Type B pancreatic cell (in vitro differentiated cells): Measurements from ENCODE around the gene TM9SF3. TPM values are rescaled to one million over a fixed set of nuclear protein-coding genes. Genes with fewer than 3 reads are reported as not detected.

ENCODE experiments used
- DNase-seq: peaks from one replicate; pipeline ENCODE4 v3.0.0; 2021; ENCODE audit warnings: mixed read lengths; ENCODE audit not compliant: unreplicated experiment; ENCODE audit errors: extremely low spot score
- H3K27ac Mint-ChIP-seq: 2 replicates; pipeline ENCODE4 v1.8.0; 2021; ENCODE audit warnings: mild to moderate bottlenecking, mixed read lengths
- H3K27me3 Mint-ChIP-seq: 2 replicates; pipeline ENCODE4 v1.8.0; 2021; ENCODE audit warnings: mixed read lengths
- H3K36me3 Mint-ChIP-seq: 2 replicates; pipeline ENCODE4 v1.8.0; 2021; ENCODE audit warnings: mixed read lengths
- H3K4me1 Mint-ChIP-seq: one replicate; pipeline ENCODE4 v1.8.0; 2021; ENCODE audit warnings: mixed read lengths; ENCODE audit not compliant: unreplicated experiment
- H3K4me3 Mint-ChIP-seq: 2 replicates; pipeline ENCODE4 v1.8.0; 2021; ENCODE audit warnings: mild to moderate bottlenecking, mixed read lengths
- H3K9me3 Mint-ChIP-seq: 2 replicates; pipeline ENCODE4 v1.8.0; 2021; ENCODE audit warnings: mixed read lengths
- CTCF ChIP-seq: fragments of 200-600 bp; sonication (generic); conservative IDR thresholded peaks from 2 replicates; pipeline ENCODE4 v1.5.0; 2021; ENCODE audit warnings: antibody characterized with exemption, mild to moderate bottlenecking
- total RNA-seq: library from RNA; stranded (reverse); gene quantifications from 2 replicates; pipeline ENCODE4 v1.2.1, GENCODE V29; 2021; ENCODE audit warnings: low replicate concordance

The TM9SF3 gene
- total RNA-seq, 1 donor from 2014 or later, result 152 TPM

DNA sequence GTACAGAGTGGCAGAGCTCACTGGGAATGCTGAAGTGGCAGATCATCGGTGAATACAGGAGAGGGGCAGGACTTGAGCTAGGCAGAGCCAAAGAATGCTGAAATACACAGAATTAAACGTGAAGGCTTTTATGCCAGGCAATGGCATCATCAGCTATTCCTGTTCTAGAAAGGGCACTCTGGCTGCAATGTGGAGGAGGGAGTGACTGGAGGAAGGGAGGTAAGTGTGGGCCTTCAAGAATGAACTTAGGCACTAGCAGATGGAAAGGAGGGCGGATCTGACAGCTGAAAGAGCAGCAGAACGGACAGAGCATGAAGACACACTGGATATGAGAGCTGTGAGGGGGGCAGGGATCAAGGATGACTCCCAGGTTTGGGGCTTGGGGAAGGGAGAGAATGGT, 12.0 kb upstream of the TM9SF3 start:
- Mint-ChIP-seq H3K27ac (no peak overlapping the region), H3K4me1 (no peaks in the 10 kb centered on the region), H3K27me3 (no peaks in the 10 kb centered on the region), H3K36me3 (no peaks in the 10 kb centered on the region), H3K4me3 (no peak overlapping the region), H3K9me3 (no peaks in the 10 kb centered on the region)
- DNase-seq, result no peak
- TF ChIP-seq CTCF, result no peak

DNA sequence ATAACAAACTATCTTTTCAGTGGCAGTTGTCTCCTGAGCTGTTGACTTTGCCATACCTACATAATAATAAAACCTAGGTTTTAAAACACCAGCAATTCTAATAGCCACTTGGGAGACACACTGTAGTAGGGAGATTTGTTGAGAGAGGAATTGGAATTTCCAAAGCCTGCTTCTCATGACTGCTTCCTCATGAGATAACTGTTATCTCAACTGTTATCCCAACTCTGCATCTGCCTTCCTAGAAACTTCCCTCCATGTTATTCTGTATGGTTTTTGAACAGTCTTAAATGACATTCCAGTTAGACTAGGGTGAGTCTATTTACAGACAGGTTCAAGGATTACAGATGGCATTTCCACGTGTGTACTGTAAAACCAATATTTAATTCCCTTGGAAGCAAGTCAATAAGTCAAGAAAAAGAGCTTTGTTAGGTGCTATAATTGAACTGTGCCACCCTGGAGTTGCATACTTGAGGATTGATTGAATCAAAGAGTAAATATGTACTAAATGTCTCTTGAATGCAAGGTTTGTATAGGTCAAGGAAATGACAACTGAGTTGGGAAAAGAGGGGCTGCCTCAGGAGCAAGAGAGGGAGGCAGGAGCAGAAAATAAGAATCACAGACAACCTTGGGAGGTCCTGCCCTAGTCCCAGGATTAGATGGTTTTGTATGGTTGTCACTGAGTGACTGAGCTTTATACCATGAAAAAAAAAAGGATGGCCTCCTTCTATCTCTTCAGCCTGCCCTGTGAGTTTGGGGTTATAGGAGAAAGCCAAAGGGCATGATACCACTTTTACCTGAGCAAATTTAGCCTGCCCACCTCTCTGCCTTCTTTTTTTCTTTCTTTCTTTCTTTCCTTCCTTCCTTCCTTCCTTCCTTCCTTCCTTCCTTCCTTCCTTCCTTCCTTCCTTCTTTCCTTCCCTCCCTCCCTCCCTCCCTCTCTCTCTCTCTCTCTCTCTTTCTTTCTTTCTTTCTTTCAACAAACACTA, 9.9 kb upstream of the TM9SF3 start:
- no peak for DNase-seq
- H3K4me3 Mint-ChIP-seq, result no peak overlapping the region
- H3K9me3 Mint-ChIP-seq, result no peaks in the 10 kb centered on the region
- H3K27ac Mint-ChIP-seq, result no peak overlapping the region
- no peaks in the 10 kb centered on the region for H3K4me1 Mint-ChIP-seq
- no peak for TF ChIP-seq CTCF
- H3K36me3 Mint-ChIP-seq, result no peaks in the 10 kb centered on the region
- no peaks in the 10 kb centered on the region for H3K27me3 Mint-ChIP-seq

DNA sequence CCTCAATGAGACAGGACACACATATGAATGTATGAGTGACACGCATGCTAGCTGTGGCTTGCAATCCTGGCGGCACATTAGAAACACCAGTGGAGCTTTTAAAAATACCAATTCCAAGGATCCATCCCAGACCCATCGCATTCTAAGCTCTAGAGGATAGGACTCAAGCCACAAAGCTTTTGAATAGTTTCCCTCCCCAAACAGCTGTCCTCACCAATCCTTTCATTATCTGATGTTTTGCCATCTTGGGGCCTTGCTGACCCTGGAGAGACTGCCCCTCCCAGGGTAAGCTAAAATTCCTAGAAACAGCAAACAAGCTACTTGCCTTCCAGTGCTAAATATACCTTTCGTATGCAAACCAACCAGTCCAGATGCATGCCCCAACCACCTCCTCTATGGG, 8.9 kb upstream of the TM9SF3 start:
- Mint-ChIP-seq H3K27me3 (no peaks in the 10 kb centered on the region), H3K4me1 (no peaks in the 10 kb centered on the region), H3K27ac (no peak overlapping the region), H3K9me3 (no peaks in the 10 kb centered on the region), H3K36me3 (no peaks in the 10 kb centered on the region), H3K4me3 (no peak overlapping the region)
- no peak for TF ChIP-seq CTCF
- no peak for DNase-seq

GRCh38 chr10:96591946-96592345, 5.1 kb upstream of the TM9SF3 start:
- no peak overlapping the region for H3K27ac Mint-ChIP-seq
- H3K9me3 Mint-ChIP-seq, result no peaks in the 10 kb centered on the region
- TF ChIP-seq CTCF, result no peak
- no peaks in the 10 kb centered on the region for H3K36me3 Mint-ChIP-seq
- H3K4me3 Mint-ChIP-seq, result no peak overlapping the region
- H3K4me1 Mint-ChIP-seq, result no peaks in the 10 kb centered on the region
- DNase-seq, result no peak
- no peaks in the 10 kb centered on the region for H3K27me3 Mint-ChIP-seq

DNA sequence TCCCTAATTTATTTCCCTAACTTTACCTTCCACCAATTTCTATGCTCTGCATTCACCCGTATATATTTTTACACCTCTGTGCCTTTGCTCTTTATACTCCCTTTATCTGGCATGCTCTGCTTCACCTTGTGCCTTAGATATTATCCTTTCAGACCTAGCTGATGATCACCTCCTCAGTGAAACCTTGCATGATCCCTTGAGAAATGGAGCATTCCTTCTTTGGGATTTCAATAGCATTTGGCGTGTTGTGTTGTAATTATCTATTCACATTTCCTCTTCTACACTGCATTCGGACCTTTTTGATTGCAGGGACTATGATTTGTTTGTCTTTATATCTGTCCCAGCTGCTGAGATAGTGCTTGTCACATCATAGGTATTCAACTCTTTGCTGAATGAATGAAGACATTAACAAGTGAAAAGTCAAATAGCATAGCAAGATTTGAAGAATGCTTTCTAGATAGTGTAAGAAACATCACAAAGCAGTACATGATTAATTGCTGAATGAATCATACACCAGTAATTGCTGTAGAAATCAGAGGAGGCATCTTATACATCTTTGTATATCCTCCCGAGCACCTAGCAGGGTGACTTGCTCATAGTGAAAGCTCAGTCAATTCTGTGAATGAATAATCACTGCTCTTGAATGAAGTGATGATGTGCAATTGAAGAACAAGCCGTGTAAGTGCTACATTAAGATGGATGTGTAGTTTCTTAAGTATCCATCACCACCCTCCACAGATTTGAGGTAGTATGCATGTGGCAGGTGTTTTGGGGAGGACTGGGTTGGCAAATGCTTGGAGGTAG, 2.0 kb upstream of the TM9SF3 start:
- Mint-ChIP-seq H3K27ac (no peak overlapping the region), H3K4me1 (peaks cover 12% of the 10 kb centered on the region), H3K4me3 (no peak overlapping the region), H3K36me3 (peaks cover 5% of the 10 kb centered on the region), H3K9me3 (no peaks in the 10 kb centered on the region), H3K27me3 (no peaks in the 10 kb centered on the region)
- TF ChIP-seq CTCF, result no peak
- DNase-seq, result no peak
